Measurements from ENCODE around the gene AOPEP.

AOPEP gene

GRCh38 chr9:95028853-95029219 is 302.3 kb downstream of the AOPEP start:
- H3K4me2 ChIP-seq (ENCODE audit: low read depth, low read length, poor library complexity, severe bottlenecking), result no peak overlapping the region
- no peak overlapping the region for H3K4me3 ChIP-seq (ENCODE audit: low read length, poor library complexity, severe bottlenecking)
- TF ChIP-seq EZH2phosphoT487 (IDR thresholded peaks at IDR 0.05; ENCODE audit: borderline replicate concordance) (no peak), CTCF (conservative IDR thresholded peaks at IDR 0.05; ENCODE audit: low read length) (no peak)
- no peaks in the 10 kb centered on the region for H3K27me3 ChIP-seq (ENCODE audit: insufficient read depth, low read length, poor library complexity, severe bottlenecking)
- no peaks in the 10 kb centered on the region for H3K9me2 ChIP-seq (replicated peaks; ENCODE audit: low read depth, low read length)
- no peaks in the 10 kb centered on the region for H3K79me2 ChIP-seq (ENCODE audit: insufficient read depth, low read length)
- no peaks in the 10 kb centered on the region for H3K9me3 ChIP-seq (ENCODE audit: insufficient read depth, low read depth, low read length)
- no peaks in the 10 kb centered on the region for H3F3A ChIP-seq (ENCODE audit: low read depth)
- no peak overlapping the region for H3K9ac ChIP-seq (ENCODE audit: low read depth, low read length, poor library complexity, severe bottlenecking)
- H3K36me3 ChIP-seq (ENCODE audit: insufficient read depth, low read length), result no peaks in the 10 kb centered on the region
- no peak overlapping the region for H2AFZ ChIP-seq (ENCODE audit: low read length)
- no peaks in the 10 kb centered on the region for H4K20me1 ChIP-seq (ENCODE audit: insufficient read depth, low read length, poor library complexity, severe bottlenecking)
- H3K4me1 ChIP-seq (ENCODE audit: insufficient read depth, low read length, poor library complexity, severe bottlenecking), result peaks cover 24% of the 10 kb centered on the region

GRCh38 chr9:95029288-95029687 is 302.8 kb downstream of the AOPEP start:
- Histone ChIP-seq H3K9me3 (ENCODE audit: insufficient read depth, low read depth, low read length) (no peaks in the 10 kb centered on the region), H3K27me3 (ENCODE audit: insufficient read depth, low read length, poor library complexity, severe bottlenecking) (no peaks in the 10 kb centered on the region), H3K4me1 (ENCODE audit: insufficient read depth, low read length, poor library complexity, severe bottlenecking) (peaks cover 24% of the 10 kb centered on the region), H3K4me2 (ENCODE audit: low read depth, low read length, poor library complexity, severe bottlenecking) (no peak overlapping the region), H3K4me3 (ENCODE audit: low read length, poor library complexity, severe bottlenecking) (no peak overlapping the region), H4K20me1 (ENCODE audit: insufficient read depth, low read length, poor library complexity, severe bottlenecking) (no peaks in the 10 kb centered on the region), H3K9me2 (replicated peaks; ENCODE audit: low read depth, low read length) (no peaks in the 10 kb centered on the region), H3K9ac (ENCODE audit: low read depth, low read length, poor library complexity, severe bottlenecking) (no peak overlapping the region), H3K79me2 (ENCODE audit: insufficient read depth, low read length) (no peaks in the 10 kb centered on the region), H3K36me3 (ENCODE audit: insufficient read depth, low read length) (no peaks in the 10 kb centered on the region), H2AFZ (ENCODE audit: low read length) (no peak overlapping the region), H3F3A (ENCODE audit: low read depth) (no peaks in the 10 kb centered on the region)
- TF ChIP-seq EZH2phosphoT487 (IDR thresholded peaks at IDR 0.05; ENCODE audit: borderline replicate concordance) (no peak), CTCF (conservative IDR thresholded peaks at IDR 0.05; ENCODE audit: low read length) (no peak)

- Histone ChIP-seq H3K4me3 (ENCODE audit: low read length, poor library complexity, severe bottlenecking) (no peak overlapping the region), H2AFZ (ENCODE audit: low read length) (no peak overlapping the region), H3K4me1 (ENCODE audit: insufficient read depth, low read length, poor library complexity, severe bottlenecking) (peaks cover 24% of the 10 kb centered on the region), H3K79me2 (ENCODE audit: insufficient read depth, low read length) (no peaks in the 10 kb centered on the region), H3K9me3 (ENCODE audit: insufficient read depth, low read depth, low read length) (no peaks in the 10 kb centered on the region), H3K4me2 (ENCODE audit: low read depth, low read length, poor library complexity, severe bottlenecking) (no peak overlapping the region), H3K27me3 (ENCODE audit: insufficient read depth, low read length, poor library complexity, severe bottlenecking) (no peaks in the 10 kb centered on the region), H4K20me1 (ENCODE audit: insufficient read depth, low read length, poor library complexity, severe bottlenecking) (no peaks in the 10 kb centered on the region), H3K9me2 (replicated peaks; ENCODE audit: low read depth, low read length) (no peaks in the 10 kb centered on the region), H3K36me3 (ENCODE audit: insufficient read depth, low read length) (no peaks in the 10 kb centered on the region), H3K9ac (ENCODE audit: low read depth, low read length, poor library complexity, severe bottlenecking) (no peak overlapping the region), H3F3A (ENCODE audit: low read depth) (no peaks in the 10 kb centered on the region)
- TF ChIP-seq CTCF (conservative IDR thresholded peaks at IDR 0.05; ENCODE audit: low read length), result no peak
- TF ChIP-seq EZH2phosphoT487 (IDR thresholded peaks at IDR 0.05; ENCODE audit: borderline replicate concordance), result no peak
Measured at GRCh38 chr9:95029720-95030119, 303.2 kb downstream of the AOPEP start.
